Activated gamma-delta T cell (primary cell): ENCODE data around the gene CNTN1.

Experiments used
- DNase-seq: peaks from one replicate; lab custom pipeline; 2025; lab: John Stamatoyannopoulos, UW

CNTN1 gene

DNA sequence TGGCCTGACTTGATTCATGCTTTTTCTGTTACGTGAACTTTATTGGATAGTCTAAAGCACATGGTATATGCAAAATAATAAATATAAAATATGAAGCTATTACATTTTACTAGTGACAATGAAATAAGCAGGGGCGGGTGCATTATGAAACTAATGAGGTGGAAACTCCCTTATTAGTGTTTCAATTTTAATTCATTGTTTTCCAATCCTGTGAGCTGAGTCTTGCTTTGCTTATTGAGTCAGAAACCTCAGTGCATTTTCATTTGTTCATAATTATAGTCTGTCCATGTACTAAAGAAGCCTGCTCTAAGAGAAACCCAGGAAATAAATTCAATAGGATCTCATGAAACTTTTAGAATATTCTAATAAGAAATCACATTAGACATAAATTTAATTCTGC is 78.5 kb downstream of the CNTN1 start:
- no peak for DNase-seq

- no peak for DNase-seq
Observed at GRCh38 chr12:40775661-40776060, 83.4 kb downstream of the CNTN1 start.

GRCh38 chr12:40784102-40784501 is 91.9 kb downstream of the CNTN1 start:
- no peak for DNase-seq

DNA sequence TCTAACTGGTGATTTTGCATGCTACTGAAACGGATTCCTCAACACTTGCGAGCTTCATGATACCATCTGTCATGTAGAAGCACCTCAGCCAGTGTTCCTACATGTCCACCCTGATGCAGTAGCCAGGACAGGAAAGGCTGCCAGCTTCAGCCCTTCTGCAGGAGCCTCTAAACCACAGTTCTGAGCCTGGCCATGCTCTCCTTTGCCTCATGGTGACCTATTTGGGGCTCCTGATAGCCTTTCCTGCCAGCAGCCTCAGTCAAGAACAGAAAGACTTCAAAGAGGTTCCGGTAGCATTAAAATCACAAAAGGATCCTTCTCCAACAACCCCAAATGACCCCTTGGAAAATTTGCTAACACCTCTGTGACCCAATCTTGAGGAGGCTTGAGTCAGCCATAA is 96.0 kb downstream of the CNTN1 start:
- DNase-seq = no peak

DNA sequence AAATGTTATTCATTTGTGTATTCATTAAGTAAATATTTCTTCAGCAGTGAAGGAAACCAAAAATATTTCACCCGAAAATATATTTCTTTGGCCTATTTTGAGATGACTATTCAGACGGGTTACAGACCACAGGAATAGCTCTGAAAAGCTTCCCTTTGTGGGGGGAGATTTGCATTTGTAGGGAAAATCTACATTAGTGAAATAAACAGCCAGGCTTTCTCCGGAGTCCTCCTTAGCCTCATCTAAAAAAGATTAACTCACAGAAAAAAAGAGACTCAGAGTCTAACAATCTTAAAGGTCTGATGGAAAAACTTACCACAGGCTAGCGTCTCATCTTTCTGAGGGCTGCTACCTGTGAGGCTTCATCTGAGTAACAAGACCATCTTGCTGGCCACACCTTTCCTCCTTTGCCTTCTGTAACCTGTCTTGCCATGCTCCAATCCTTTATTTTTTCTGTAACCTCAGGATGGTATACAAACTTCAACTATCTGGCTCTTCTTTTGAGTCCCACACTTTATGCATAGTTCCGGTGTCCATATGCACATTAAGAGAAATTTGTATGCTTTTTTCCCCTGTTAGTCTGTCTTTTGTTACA is 100.7 kb downstream of the CNTN1 start:
- no peak for DNase-seq

- no peak for DNase-seq
Observed at GRCh38 chr12:40793471-40793870, 101.2 kb downstream of the CNTN1 start.

- DNase-seq = no peak
Observed at GRCh38 chr12:40794087-40794486, 101.8 kb downstream of the CNTN1 start.

DNA sequence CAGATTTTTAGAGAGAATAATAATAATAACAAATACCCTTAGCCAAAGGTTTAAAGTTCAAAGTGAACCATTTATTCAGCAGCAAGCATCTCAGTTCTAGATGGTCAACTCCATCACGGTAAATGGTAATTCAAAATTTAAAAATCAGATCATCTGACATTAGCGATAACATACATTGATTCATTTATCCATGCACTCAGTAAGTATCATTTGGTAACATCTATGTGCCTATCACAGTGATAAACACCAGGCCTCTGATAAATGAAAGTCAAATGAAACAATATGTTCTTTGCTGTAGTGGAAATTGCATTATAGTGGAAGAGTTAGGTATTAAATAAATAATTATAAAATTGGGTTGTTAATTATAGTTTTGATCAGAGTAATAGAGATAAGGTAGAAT is 108.8 kb downstream of the CNTN1 start:
- DNase-seq = no peak

- DNase-seq = no peak
Observed at GRCh38 chr12:40801861-40802260, 109.6 kb downstream of the CNTN1 start.

DNA sequence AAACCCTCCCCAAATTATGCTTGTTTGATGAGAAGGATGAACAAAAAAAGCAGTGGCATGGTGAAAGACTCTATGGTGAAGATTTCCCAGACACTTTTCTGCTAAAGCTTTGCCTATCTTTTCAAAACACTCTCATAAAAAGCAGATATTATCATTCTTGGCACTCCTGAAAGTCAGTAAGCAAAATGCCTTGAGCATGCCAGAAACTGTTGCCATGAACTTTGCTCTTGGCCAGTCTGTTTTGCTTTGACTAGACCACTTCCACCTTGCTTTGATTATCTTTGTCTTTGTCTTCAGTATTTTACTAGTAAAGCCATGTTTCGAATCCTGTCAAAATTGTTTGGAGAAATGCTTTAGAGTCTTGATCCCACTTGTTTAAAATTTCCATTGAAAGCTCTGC is 110.4 kb downstream of the CNTN1 start:
- DNase-seq = no peak

GRCh38 chr12:40819436-40820108 is 127.3 kb downstream of the CNTN1 start:
- DNase-seq = no peak

- DNase-seq = no peak
Observed at GRCh38 chr12:40820794-40821484, 128.7 kb downstream of the CNTN1 start.

- DNase-seq = no peak
Observed at GRCh38 chr12:40825156-40825555, 132.9 kb downstream of the CNTN1 start.

DNA sequence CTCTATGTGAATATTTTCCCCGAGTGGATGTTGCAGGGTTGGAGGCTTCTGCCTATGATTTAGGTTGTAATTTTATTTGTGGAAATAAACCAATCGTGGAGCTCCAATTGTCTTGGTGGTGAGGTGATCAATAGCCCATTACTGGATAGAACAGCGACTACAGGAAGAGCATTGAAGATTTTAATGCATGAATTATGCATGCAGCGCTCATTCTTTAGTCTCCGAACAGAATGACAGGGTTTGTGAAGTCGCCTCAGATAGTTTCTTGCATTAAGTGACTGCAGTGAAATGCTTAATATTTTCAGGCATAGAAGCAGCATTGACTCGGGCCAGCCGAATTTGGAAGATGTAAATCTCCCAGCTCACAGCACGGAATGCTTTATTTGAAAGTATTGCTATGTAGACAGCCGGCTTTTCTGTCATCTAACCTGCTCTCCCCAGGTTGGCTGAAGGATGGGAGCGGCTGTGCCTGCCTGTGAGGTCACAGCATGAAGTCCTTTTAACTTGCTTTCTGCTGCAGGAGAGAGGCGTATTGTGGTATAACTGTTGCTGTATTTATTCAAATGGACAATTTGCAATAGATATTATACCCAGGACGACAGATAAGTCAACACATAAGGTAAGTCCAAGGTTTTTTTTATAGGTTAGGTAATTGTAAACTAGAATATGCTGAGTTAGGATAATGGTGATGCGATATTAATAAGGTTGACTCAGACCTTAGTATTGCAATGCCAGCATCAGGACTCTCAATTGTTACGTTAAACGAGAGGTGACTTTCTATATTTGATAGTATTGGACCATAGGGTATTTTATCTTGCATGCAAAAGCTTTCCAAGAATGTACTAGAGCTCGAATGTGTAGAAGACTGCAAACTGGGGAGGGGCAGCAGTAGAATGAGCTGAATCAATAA is 135.7 kb downstream of the CNTN1 start:
- no peak for DNase-seq

- no peak for DNase-seq
Observed at GRCh38 chr12:40828593-40828990, 136.4 kb downstream of the CNTN1 start.

- DNase-seq = no peak
Observed at GRCh38 chr12:40829738-40830144, 137.5 kb downstream of the CNTN1 start.

DNA sequence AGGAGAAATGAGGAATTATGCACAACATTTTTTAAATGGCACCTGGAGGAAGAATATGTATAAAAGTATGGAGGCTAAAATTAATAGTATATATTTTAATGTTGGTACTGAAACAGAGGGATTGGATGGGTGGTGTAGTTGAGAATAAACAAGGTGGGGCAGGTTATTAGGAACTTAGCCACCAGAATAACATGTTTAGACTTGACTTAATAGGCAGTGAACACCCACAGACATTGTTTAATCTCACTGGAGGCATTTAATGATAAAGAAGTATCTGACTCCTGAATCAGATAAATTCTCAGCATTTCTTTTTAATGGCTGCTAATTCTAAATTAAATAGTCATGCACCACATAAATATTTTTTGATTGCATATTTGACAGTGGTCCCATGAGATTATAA is 139.7 kb downstream of the CNTN1 start:
- no peak for DNase-seq

DNA sequence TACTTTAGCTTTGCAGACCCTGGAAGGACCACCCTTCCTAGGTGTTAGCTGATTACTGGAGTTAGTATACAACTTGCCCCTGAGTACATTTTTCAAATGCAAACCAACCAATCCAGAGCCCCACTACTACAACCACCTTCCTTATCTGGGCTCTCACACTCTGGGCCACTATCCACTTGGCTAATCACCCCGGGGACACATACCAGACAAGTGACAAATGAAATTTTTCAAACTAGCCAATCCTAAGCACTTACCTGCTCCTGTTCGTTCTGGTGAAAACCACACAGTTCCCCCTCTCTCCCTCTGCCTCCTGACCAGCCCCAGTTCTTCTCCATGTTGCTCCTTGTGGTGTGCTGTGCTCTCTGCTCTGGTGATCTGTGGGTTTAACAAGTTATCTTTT is 140.4 kb downstream of the CNTN1 start:
- no peak for DNase-seq

DNA sequence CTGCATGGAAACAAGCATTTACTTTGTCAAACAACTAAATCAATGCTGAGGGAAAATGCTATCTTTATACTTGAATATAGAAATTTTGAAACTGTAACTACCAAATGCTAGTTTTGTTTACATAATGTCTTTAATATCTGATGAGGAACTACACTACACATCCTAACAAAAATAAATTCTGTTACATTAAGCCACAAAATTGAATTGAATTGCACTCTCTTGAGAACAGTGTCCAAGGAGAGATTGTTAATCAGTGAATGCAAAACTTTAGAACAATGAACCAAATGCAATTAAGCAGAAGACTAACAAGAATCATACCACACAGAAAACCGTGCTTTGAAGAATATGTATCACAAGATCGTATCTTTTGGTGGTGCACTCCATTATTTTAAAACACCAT is 141.6 kb downstream of the CNTN1 start:
- no peak for DNase-seq

DNA sequence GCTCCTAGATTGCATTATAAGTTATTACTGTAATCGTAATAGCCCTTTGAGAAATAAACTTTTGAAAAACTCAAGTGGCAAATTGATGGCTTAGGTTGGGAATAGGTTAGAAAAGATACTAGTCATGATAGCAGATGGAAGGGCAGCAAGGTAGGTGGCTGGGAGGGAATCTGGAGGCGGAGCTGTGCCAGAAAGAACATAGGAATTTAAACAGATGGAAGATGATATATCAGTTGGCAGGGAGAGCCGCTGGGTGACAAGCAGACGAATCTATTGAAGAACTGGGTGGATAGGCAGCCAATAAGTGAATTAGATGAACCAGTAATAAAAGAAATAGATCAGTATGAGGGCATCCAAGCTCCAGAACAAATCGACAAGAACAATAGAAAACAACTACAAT is 142.1 kb downstream of the CNTN1 start:
- no peak for DNase-seq

GRCh38 chr12:40837891-40838429 is 145.7 kb downstream of the CNTN1 start:
- no peak for DNase-seq

- DNase-seq = no peak
Observed at GRCh38 chr12:40843495-40843894, 151.3 kb downstream of the CNTN1 start.
